HG03565 (cell line): Measurements from ENCODE around the gene HBG2.
A peak's percentile ranks its signal among the peaks of the same experiment; 100 is the strongest.
"Not testable (repeated sequence)": the region's sequence is repeated elsewhere in the genome, so short reads cannot be mapped to it uniquely, and the experiment has no call there.

Source experiments
- ATAC-seq: cut with Tn5 transposase; IDR thresholded peaks from one replicate; pipeline ENCODE4 v1.9.1; 2021; ENCODE audit warnings: mild to moderate bottlenecking, moderate library complexity; ENCODE audit not compliant: unreplicated experiment

Gene HBG2

GRCh38 chr11:5250543-5251204 lies 3.9 kb downstream of the HBG2 start:
- ATAC-seq, result no peak

- ATAC-seq, result not testable (repeated sequence)
These were observed 4.7 kb downstream of the HBG2 start, which contains the start of gene HBG1 for GRCh38 chr11:5249807-5250396. HBG1 (minus strand) TSS chr11:5249857; CDS start chr11:5249804, 53 bp downstream.

GRCh38 chr11:5248498-5248897 lies 6.1 kb downstream of the HBG2 start:
- ATAC-seq, result not testable (repeated sequence)

- ATAC-seq, result no peak
These were observed 6.9 kb downstream of the HBG2 start for GRCh38 chr11:5247472-5248192.

- no peak for ATAC-seq
These were observed 7.7 kb downstream of the HBG2 start for GRCh38 chr11:5246772-5247471.

- no peak for ATAC-seq
These were observed 9.4 kb downstream of the HBG2 start for GRCh38 chr11:5245155-5245554.

GRCh38 chr11:5243816-5244180 lies 10.8 kb downstream of the HBG2 start:
- ATAC-seq, result no peak

- ATAC-seq, result peak; percentile 48
These were observed 11.4 kb downstream of the HBG2 start for GRCh38 chr11:5242933-5243815.

- no peak for ATAC-seq
These were observed 12.4 kb downstream of the HBG2 start for GRCh38 chr11:5242208-5242607.

GRCh38 chr11:5241458-5241857 lies 13.1 kb downstream of the HBG2 start:
- ATAC-seq, result no peak

- no peak for ATAC-seq
These were observed 14.1 kb downstream of the HBG2 start for GRCh38 chr11:5240458-5240857.

- ATAC-seq, result no peak
These were observed 14.5 kb downstream of the HBG2 start for GRCh38 chr11:5240056-5240455.

- no peak for ATAC-seq
These were observed 15.5 kb downstream of the HBG2 start for GRCh38 chr11:5239046-5239445.

GRCh38 chr11:5238486-5238885 lies 16.1 kb downstream of the HBG2 start:
- ATAC-seq, result no peak

GRCh38 chr11:5237420-5237819 lies 17.2 kb downstream of the HBG2 start:
- ATAC-seq, result no peak

GRCh38 chr11:5235364-5236095 lies 19.1 kb downstream of the HBG2 start:
- ATAC-seq, result no peak

GRCh38 chr11:5234381-5234834 lies 20.2 kb downstream of the HBG2 start, which contains the start of gene HBD:
HBD (minus strand) TSS chr11:5234483; CDS start chr11:5234433, 50 bp downstream.
- ATAC-seq, result peak; percentile 82

- ATAC-seq, result no peak
These were observed 21.3 kb downstream of the HBG2 start for GRCh38 chr11:5233307-5233706.

- ATAC-seq, result no peak
These were observed 21.8 kb downstream of the HBG2 start for GRCh38 chr11:5232821-5233220.

GRCh38 chr11:5232176-5232575 lies 22.4 kb downstream of the HBG2 start:
- no peak for ATAC-seq
